HUES64 (cell line): ENCODE results near the gene SFT2D1.

Source experiments
- H3K27ac ChIP-seq: 2 replicates; pipeline ENCODE4 v1.7.0; 2013; ENCODE audit warnings: low read depth, low read length, inconsistent platforms
- H3K27me3 ChIP-seq: 2 replicates; pipeline ENCODE4 v1.6.1; 2013; ENCODE audit warnings: mild to moderate bottlenecking, low read length; ENCODE audit not compliant: insufficient read depth
- H3K36me3 ChIP-seq: 2 replicates; pipeline ENCODE4 v1.6.1; 2013; ENCODE audit warnings: mild to moderate bottlenecking, low read length; ENCODE audit not compliant: insufficient read depth
- H3K4me1 ChIP-seq: 2 replicates; pipeline ENCODE4 v1.6.1; 2013; ENCODE audit warnings: mild to moderate bottlenecking, low read length, moderate library complexity; ENCODE audit not compliant: insufficient read depth
- H3K4me3 ChIP-seq: 2 replicates; pipeline ENCODE4 v1.5.1; 2013; ENCODE audit warnings: mild to moderate bottlenecking, low read length, moderate library complexity
- H3K9ac ChIP-seq: 2 replicates; pipeline ENCODE4 v1.6.1; 2013; ENCODE audit warnings: mild to moderate bottlenecking, low read depth, low read length
- H3K9me3 ChIP-seq: 2 replicates; pipeline ENCODE4 v1.6.1; 2013; ENCODE audit warnings: low read depth, low read length; ENCODE audit not compliant: insufficient read depth
- WGBS: fragments of 150-250, 120-280 bp; methylation state at CpG from one replicate; pipeline ENCODE4 v1.1.7; 2013; ENCODE audit warnings: missing lambda C conversion rate; 5-methylcytosine and 5-hydroxymethylcytosine counted together

SFT2D1 gene

GRCh38 chr6:166381733-166382499 is 39.6 kb upstream of the SFT2D1 start:
- WGBS: 1% methylated on average over 49 of the region's 49 CpGs
- peaks cover 3% of the 10 kb centered on the region for H3K27me3 ChIP-seq
- H3K27ac ChIP-seq: no peak overlapping the region
- H3K9ac ChIP-seq: no peak overlapping the region
- peak overlapping the region; percentile 83 for H3K4me3 ChIP-seq
- no peaks in the 10 kb centered on the region for H3K9me3 ChIP-seq
- no peaks in the 10 kb centered on the region for H3K36me3 ChIP-seq
- peaks cover 5% of the 10 kb centered on the region; the same call in 1 of the 2 replicates for H3K4me1 ChIP-seq

GRCh38 chr6:166381381-166381732 is 39.0 kb upstream of the SFT2D1 start:
- Histone ChIP-seq H3K9ac (no peak overlapping the region), H3K36me3 (no peaks in the 10 kb centered on the region), H3K27ac (no peak overlapping the region), H3K27me3 (peaks cover 3% of the 10 kb centered on the region), H3K4me1 (peaks cover 5% of the 10 kb centered on the region; the same call in 1 of the 2 replicates), H3K4me3 (peak overlapping the region; percentile 83), H3K9me3 (no peaks in the 10 kb centered on the region)
- WGBS: 60% methylated on average over 6 of the region's 6 CpGs

- Histone ChIP-seq H3K36me3 (no peaks in the 10 kb centered on the region), H3K9me3 (no peaks in the 10 kb centered on the region), H3K27ac (no peak overlapping the region), H3K27me3 (peaks cover 3% of the 10 kb centered on the region), H3K9ac (no peak overlapping the region), H3K4me1 (peaks cover 11% of the 10 kb centered on the region), H3K4me3 (no peak overlapping the region)
- 88% methylated on average over 3 of the region's 4 CpGs for WGBS
These were observed 37.5 kb upstream of the SFT2D1 start for GRCh38 chr6:166379800-166380199.

- peaks cover 15% of the 10 kb centered on the region for H3K4me1 ChIP-seq
- no peaks in the 10 kb centered on the region for H3K9me3 ChIP-seq
- H3K27me3 ChIP-seq: peaks cover 3% of the 10 kb centered on the region
- no peak overlapping the region for H3K9ac ChIP-seq
- no peak overlapping the region for H3K27ac ChIP-seq
- H3K4me3 ChIP-seq: no peak overlapping the region
- no peaks in the 10 kb centered on the region for H3K36me3 ChIP-seq
- 100% methylated on average over 1 of the region's 1 CpG for WGBS
These were observed 36.8 kb upstream of the SFT2D1 start for GRCh38 chr6:166379103-166379586.

GRCh38 chr6:166377721-166378120 is 35.4 kb upstream of the SFT2D1 start:
- Histone ChIP-seq H3K36me3 (no peaks in the 10 kb centered on the region), H3K9ac (no peak overlapping the region), H3K27ac (no peak overlapping the region), H3K9me3 (no peaks in the 10 kb centered on the region), H3K4me3 (no peak overlapping the region), H3K4me1 (peaks cover 15% of the 10 kb centered on the region), H3K27me3 (peaks cover 3% of the 10 kb centered on the region)
- 80% methylated on average over 2 of the region's 2 CpGs for WGBS

- H3K4me1 ChIP-seq: peaks cover 10% of the 10 kb centered on the region
- no peak overlapping the region for H3K27ac ChIP-seq
- no CpG with 5 or more reads among the region's 1 CpG for WGBS
- no peak overlapping the region for H3K4me3 ChIP-seq
- H3K27me3 ChIP-seq: no peaks in the 10 kb centered on the region
- no peak overlapping the region for H3K9ac ChIP-seq
- no peaks in the 10 kb centered on the region for H3K36me3 ChIP-seq
- no peaks in the 10 kb centered on the region for H3K9me3 ChIP-seq
These were observed 32.7 kb upstream of the SFT2D1 start for GRCh38 chr6:166375013-166375412.

GRCh38 chr6:166370489-166370888 is 28.1 kb upstream of the SFT2D1 start:
- Histone ChIP-seq H3K4me1 (peaks cover 33% of the 10 kb centered on the region), H3K27ac (no peak overlapping the region), H3K36me3 (no peaks in the 10 kb centered on the region), H3K4me3 (no peak overlapping the region), H3K9me3 (no peaks in the 10 kb centered on the region), H3K9ac (no peak overlapping the region), H3K27me3 (no peaks in the 10 kb centered on the region)
- WGBS: 100% methylated on average over 3 of the region's 3 CpGs

- Histone ChIP-seq H3K4me3 (no peak overlapping the region), H3K4me1 (peaks cover 35% of the 10 kb centered on the region), H3K9ac (0 out of 2 replicates have a peak overlapping the region, but pooled peaks have one; percentile 12), H3K27ac (no peak overlapping the region), H3K9me3 (no peaks in the 10 kb centered on the region), H3K36me3 (no peaks in the 10 kb centered on the region), H3K27me3 (no peaks in the 10 kb centered on the region)
- 84% methylated on average over 3 of the region's 3 CpGs for WGBS
These were observed 27.4 kb upstream of the SFT2D1 start for GRCh38 chr6:166369782-166370181.

- Histone ChIP-seq H3K4me3 (no peak overlapping the region), H3K4me1 (peaks cover 38% of the 10 kb centered on the region), H3K27ac (no peak overlapping the region), H3K9ac (no peak overlapping the region), H3K36me3 (no peaks in the 10 kb centered on the region), H3K27me3 (no peaks in the 10 kb centered on the region), H3K9me3 (no peaks in the 10 kb centered on the region)
- WGBS: 89% methylated on average over 3 of the region's 3 CpGs
These were observed 24.6 kb upstream of the SFT2D1 start for GRCh38 chr6:166366921-166367320.

GRCh38 chr6:166365806-166366205 is 23.5 kb upstream of the SFT2D1 start:
- Histone ChIP-seq H3K9me3 (no peaks in the 10 kb centered on the region), H3K36me3 (no peaks in the 10 kb centered on the region), H3K4me3 (peak overlapping the region; percentile 17), H3K4me1 (peaks cover 42% of the 10 kb centered on the region), H3K27ac (peak overlapping the region; percentile 95), H3K27me3 (no peaks in the 10 kb centered on the region), H3K9ac (peak overlapping the region; percentile 32)
- 32% methylated on average over 6 of the region's 6 CpGs for whole genome bisulfite sequencing

- Histone ChIP-seq H3K4me3 (peak overlapping the region; percentile 17), H3K27me3 (no peaks in the 10 kb centered on the region), H3K4me1 (peaks cover 48% of the 10 kb centered on the region), H3K9ac (peak overlapping the region; percentile 32), H3K27ac (peak overlapping the region; percentile 95), H3K9me3 (no peaks in the 10 kb centered on the region), H3K36me3 (no peaks in the 10 kb centered on the region)
- WGBS: 10% methylated on average over 2 of the region's 2 CpGs
These were observed 22.9 kb upstream of the SFT2D1 start for GRCh38 chr6:166365221-166365620.
